B cell (primary cell): ENCODE data around the gene NBR1.

Experiments used
- CTCF ChIP-seq: fragments of 200-600 bp; IDR thresholded peaks from one replicate; pipeline ENCODE4 v1.8.0; 2022; ENCODE audit warnings: antibody characterized with exemption, mild to moderate bottlenecking
- EZH2 ChIP-seq: IDR thresholded peaks from 2 replicates; pipeline ENCODE4 v1.6.1; 2012; ENCODE audit warnings: borderline replicate concordance, low read depth, mild to moderate bottlenecking, moderate library complexity, low read length; ENCODE audit not compliant: insufficient read depth, poor library complexity, severe bottlenecking

GRCh38 chr17:43210576-43210975, 39.6 kb downstream of the NBR1 start:
- no peak for TF ChIP-seq CTCF
- no peak for TF ChIP-seq EZH2
